H1 (cell line): ENCODE results near the gene SUCNR1. TPM values are rescaled to one million over a fixed set of nuclear protein-coding genes. Genes with fewer than 3 reads are reported as not detected.

ENCODE experiments used
- CTCF ChIA-PET: fragments of 300-600 bp; sonication (Branson Sonifier 250); formaldehyde crosslinking; loops from one replicate; lab custom pipeline; 2021; ENCODE audit not compliant: partially characterized antibody; lab: Charles Lee
- POLR2A ChIA-PET: fragments of 300-600 bp; sonication (Branson Sonifier 250); formaldehyde crosslinking; loops from one replicate; lab custom pipeline; 2021; ENCODE audit warnings: inconsistent platforms; ENCODE audit not compliant: partially characterized antibody; lab: Charles Lee
- DNase-seq, 2 experiments: peaks; one replicate each; pipeline versions ENCODE4 v3.0.0 to v3.0.0-alpha.2; 2010 to 2022; ENCODE audit warnings: low spot score in 2 of 2, low read depth in 1 of 2, mixed read lengths in 1 of 2
- FAIRE-seq: peaks from 2 replicates; lab custom pipeline; 2011; peaks lifted over from hg19 to GRCh38; lab: Jason Lieb, UNC
- H2AFZ ChIP-seq: 2 replicates; pipeline ENCODE4 v1.8.1; 2012; ENCODE audit warnings: low read length, inconsistent platforms
- H2AK5ac ChIP-seq: 2 replicates; pipeline ENCODE4 v1.6.1; 2013; ENCODE audit warnings: low read depth, low read length
- H2BK120ac ChIP-seq: replicated peaks from 2 replicates; pipeline ENCODE3; 2013; ENCODE audit warnings: low read depth, low read length, inconsistent platforms
- H2BK12ac ChIP-seq: 2 replicates; pipeline ENCODE4 v1.6.1; 2013; ENCODE audit warnings: low read depth, low read length
- H2BK15ac ChIP-seq: 2 replicates; pipeline ENCODE4 v1.6.1; 2013; ENCODE audit warnings: low read length
- H2BK20ac ChIP-seq: 2 replicates; pipeline ENCODE4 v1.6.1; 2013; ENCODE audit warnings: low read length
- H2BK5ac ChIP-seq: 2 replicates; pipeline ENCODE4 v1.6.1; 2013; ENCODE audit warnings: low read depth, low read length
- H3K14ac ChIP-seq: 2 replicates; pipeline ENCODE4 v1.6.1; 2013; ENCODE audit warnings: inconsistent platforms; ENCODE audit not compliant: insufficient read length
- H3K18ac ChIP-seq: 2 replicates; pipeline ENCODE4 v1.6.1; 2013; ENCODE audit warnings: low read length; ENCODE audit errors: extremely low read depth
- H3K23ac ChIP-seq: 2 replicates; pipeline ENCODE4 v1.6.1; 2013; ENCODE audit warnings: inconsistent platforms; ENCODE audit not compliant: insufficient read length
- H3K23me2 ChIP-seq: 2 replicates; pipeline ENCODE4 v1.6.1; 2013; ENCODE audit warnings: low read depth, low read length
- H3K27ac ChIP-seq: 2 replicates; pipeline ENCODE4 v1.6.1; 2011; ENCODE audit warnings: low read depth, low read length, inconsistent platforms
- H3K27me3 ChIP-seq, 4 experiments: replicated peaks in 1 of 4; 1 replicate in 1 of 4; 2 replicates in 3 of 4; pipeline versions ENCODE4 v1.6.1 to v1.8.1; 2011 to 2013; ENCODE audit warnings: low read length in 3 of 4, mild to moderate bottlenecking in 3 of 4, inconsistent platforms in 2 of 4, mixed read lengths in 2 of 4, moderate library complexity in 1 of 4; ENCODE audit not compliant: control insufficient read depth in 3 of 4, insufficient read depth in 3 of 4; ENCODE audit errors: extremely low read depth in 1 of 4
- H3K36me3 ChIP-seq, 4 experiments: 2 replicates each; pipeline versions ENCODE4 v1.6.1 to v1.8.1; 2011 to 2013; ENCODE audit warnings: mild to moderate bottlenecking in 4 of 4, low read length in 3 of 4, moderate library complexity in 2 of 4, control low read depth in 1 of 4, inconsistent platforms in 1 of 4; ENCODE audit not compliant: insufficient read depth in 4 of 4, control insufficient read depth in 2 of 4
- H3K4ac ChIP-seq: replicated peaks from 2 replicates; pipeline ENCODE3; 2013; ENCODE audit warnings: low read length, low read depth, mixed read lengths, inconsistent platforms; ENCODE audit not compliant: insufficient read length
- H3K4me1 ChIP-seq, 4 experiments: replicated peaks in 1 of 4; 1 replicate in 1 of 4; 2 replicates in 3 of 4; pipeline versions ENCODE4 v1.6.1 to v1.8.1; 2011 to 2013; ENCODE audit warnings: low read length in 3 of 4, inconsistent platforms in 2 of 4, mixed read lengths in 1 of 4; ENCODE audit not compliant: insufficient read depth in 4 of 4, control insufficient read depth in 3 of 4
- H3K4me2 ChIP-seq, 2 experiments: 2 replicates each; pipeline versions ENCODE4 v1.6.1 to v1.8.1; 2011 to 2013; ENCODE audit warnings: low read depth in 2 of 2, low read length in 2 of 2, control low read depth in 1 of 2, inconsistent platforms in 1 of 2, mild to moderate bottlenecking in 1 of 2; ENCODE audit not compliant: insufficient read depth in 1 of 2
- H3K4me3 ChIP-seq, 4 experiments: fragments of 200-600, 300-600 bp in 1 of 4; sonication (generic), shearing (Covaris generic), sonication (Bioruptor Twin) in 1 of 4; 2 replicates each; pipeline versions ENCODE4 v1.5.1 to v1.8.1; 2011 to 2016; ENCODE audit warnings: low read length in 4 of 4, low read depth in 3 of 4, control low read depth in 2 of 4, inconsistent platforms in 2 of 4, mild to moderate bottlenecking in 2 of 4, mixed read lengths in 1 of 4, moderate library complexity in 1 of 4; ENCODE audit not compliant: insufficient read depth in 2 of 4; ENCODE audit errors: extremely low read depth in 1 of 4
- H3K56ac ChIP-seq: replicated peaks from 2 replicates; pipeline ENCODE3; 2013; ENCODE audit warnings: low read depth, mild to moderate bottlenecking, mixed read lengths, low read length, inconsistent platforms; ENCODE audit not compliant: insufficient read length
- H3K79me1 ChIP-seq: 2 replicates; pipeline ENCODE4 v1.6.1; 2013; ENCODE audit warnings: low read depth, low read length, control low read depth
- H3K79me2 ChIP-seq, 2 experiments: 2 replicates each; pipeline versions ENCODE4 v1.6.1 to v1.8.1; 2012 to 2013; ENCODE audit warnings: low read length in 2 of 2, mild to moderate bottlenecking in 2 of 2, inconsistent platforms in 1 of 2; ENCODE audit not compliant: insufficient read depth in 2 of 2, control insufficient read depth in 1 of 2
- H3K9ac ChIP-seq, 4 experiments: replicated peaks in 1 of 4; 1 replicate in 1 of 4; 2 replicates in 3 of 4; pipeline versions ENCODE4 v1.6.1 to v1.8.1; 2011 to 2013; ENCODE audit warnings: low read depth in 3 of 4, low read length in 3 of 4, control low read depth in 2 of 4, mild to moderate bottlenecking in 2 of 4, moderate library complexity in 2 of 4, inconsistent platforms in 1 of 4; ENCODE audit errors: extremely low read depth in 1 of 4
- H3K9me3 ChIP-seq, 2 experiments: 2 replicates each; pipeline versions ENCODE4 v1.6.1 to v1.8.1; 2012 to 2013; ENCODE audit warnings: mild to moderate bottlenecking in 2 of 2, moderate library complexity in 2 of 2, control low read depth in 1 of 2, inconsistent platforms in 1 of 2, low read depth in 1 of 2, low read length in 1 of 2, mixed read lengths in 1 of 2; ENCODE audit not compliant: insufficient read depth in 2 of 2
- H4K20me1 ChIP-seq, 2 experiments: replicated peaks in 1 of 2; 2 replicates each; pipeline versions ENCODE3 to v1.8.1; 2011 to 2013; ENCODE audit warnings: inconsistent platforms in 2 of 2, low read length in 2 of 2, mild to moderate bottlenecking in 1 of 2; ENCODE audit not compliant: insufficient read depth in 2 of 2, control insufficient read depth in 1 of 2
- H4K5ac ChIP-seq: 2 replicates; pipeline ENCODE4 v1.6.1; 2013; ENCODE audit warnings: low read length, low read depth, mixed read lengths, inconsistent platforms; ENCODE audit not compliant: insufficient read length
- H4K8ac ChIP-seq: 2 replicates; pipeline ENCODE4 v1.8.0; 2013; ENCODE audit warnings: mild to moderate bottlenecking, moderate library complexity, low read length, inconsistent platforms; ENCODE audit not compliant: insufficient read depth; ENCODE audit errors: extremely low read depth
- H4K91ac ChIP-seq: replicated peaks from 2 replicates; pipeline ENCODE3; 2013; ENCODE audit warnings: low read length, mixed read lengths, inconsistent platforms; ENCODE audit not compliant: insufficient read length
- BACH1 ChIP-seq: IDR thresholded peaks from 2 replicates; pipeline ENCODE4 v1.6.1; 2012; ENCODE audit warnings: low read length, improper control_type of control experiment
- BCL11A ChIP-seq, 2 experiments: IDR thresholded peaks; one replicate each; pipeline ENCODE4 v1.6.1; 2011; ENCODE audit warnings: low read depth in 2 of 2, low read length in 2 of 2, mild to moderate bottlenecking in 2 of 2
- BRCA1 ChIP-seq: IDR thresholded peaks from 2 replicates; pipeline ENCODE4 v1.6.1; 2012; ENCODE audit warnings: low read depth, low read length, improper control_type of control experiment
- CTBP2 ChIP-seq: IDR thresholded peaks from 2 replicates; pipeline ENCODE4 v1.7.0; 2011; ENCODE audit warnings: borderline replicate concordance, mild to moderate bottlenecking, moderate library complexity, mixed read lengths, low read length; ENCODE audit not compliant: insufficient read depth, insufficient read length
- EP300 ChIP-seq, 2 experiments: IDR thresholded peaks; 1 replicate in 1 of 2; 2 replicates in 1 of 2; pipeline ENCODE4 v1.6.1; 2011 to 2012; ENCODE audit warnings: low read depth in 2 of 2, low read length in 2 of 2, mild to moderate bottlenecking in 2 of 2, borderline replicate concordance in 1 of 2, inconsistent platforms in 1 of 2, moderate library complexity in 1 of 2
- KDM1A ChIP-seq: fragments of 200-600, 300-600 bp; sonication (generic); IDR thresholded peaks from 2 replicates; pipeline ENCODE4 v1.7.1; 2016; ENCODE audit warnings: mild to moderate bottlenecking, low read length, borderline replicate concordance
- PHF8 ChIP-seq: fragments of 200-600 bp; sonication (generic); conservative IDR thresholded peaks from 2 replicates; pipeline ENCODE4 v1.7.1; 2012; ENCODE audit warnings: low read depth, mild to moderate bottlenecking, inconsistent platforms, low read length, moderate library complexity
- RAD21 ChIP-seq, 2 experiments: IDR thresholded peaks in 1 of 2; conservative IDR thresholded peaks in 1 of 2; 2 replicates each; pipeline ENCODE4 v1.6.1; 2011; ENCODE audit warnings: low read depth in 2 of 2, low read length in 2 of 2, improper control_type of control experiment in 1 of 2, inconsistent platforms in 1 of 2, mild to moderate bottlenecking in 1 of 2, moderate library complexity in 1 of 2
- RBBP5 ChIP-seq: IDR thresholded peaks from 2 replicates; pipeline ENCODE4 v1.7.1; 2012; ENCODE audit warnings: low read depth, mild to moderate bottlenecking, inconsistent platforms, low read length, moderate library complexity, borderline replicate concordance
- RXRA ChIP-seq: IDR thresholded peaks from 2 replicates; pipeline ENCODE4 v1.6.1; 2011; ENCODE audit warnings: low read depth, mild to moderate bottlenecking, low read length, moderate library complexity; ENCODE audit not compliant: insufficient read depth
- SIX5 ChIP-seq: IDR thresholded peaks from 2 replicates; pipeline ENCODE4 v1.6.1; 2011; ENCODE audit warnings: mild to moderate bottlenecking, low read depth, low read length
- SP1 ChIP-seq: IDR thresholded peaks from 2 replicates; pipeline ENCODE4 v1.6.1; 2011; ENCODE audit warnings: low read depth, low read length
- SUZ12 ChIP-seq: fragments of 200-600 bp; sonication (generic); IDR thresholded peaks from 2 replicates; pipeline ENCODE4 v1.6.1; 2012; ENCODE audit warnings: mild to moderate bottlenecking, inconsistent platforms, low read length, moderate library complexity, mixed read lengths
- YY1 ChIP-seq: IDR thresholded peaks from 2 replicates; pipeline ENCODE4 v1.6.1; 2011; ENCODE audit warnings: low read depth, mild to moderate bottlenecking, low read length
- WGBS, 2 experiments: shearing (Covaris generic) in 1 of 2; methylation state at CpG; one replicate each; pipeline versions ENCODE4 v1.1.6 to v1.1.7; 2013 to 2015; ENCODE audit warnings: low lambda C conversion rate in 2 of 2, mixed read lengths in 2 of 2, inconsistent platforms in 1 of 2, low coverage in 1 of 2, missing lambda C conversion rate in 1 of 2; ENCODE audit not compliant: insufficient replicate concordance in 2 of 2, insufficient coverage in 1 of 2, insufficient read length in 1 of 2; ENCODE audit errors: extremely low coverage in 1 of 2, missing lambda C conversion rate in 1 of 2; 5-methylcytosine and 5-hydroxymethylcytosine counted together
- polyA plus RNA-seq, 7 experiments: library from polyadenylated mRNA; depleted of rRNA in 3 of 7; stranded (reverse) in 5 of 7; unstranded in 2 of 7; fragments of >200 nt in 5 of 7; fragments of 200-250 nt in 2 of 7; gene quantifications; 1 replicate in 5 of 7; 2 replicates in 1 of 7; 4 replicates in 1 of 7; pipeline versions ENCODE4 v1.2.1 to v1.2.3, GENCODE V29; 2011 to 2013; ENCODE audit warnings: missing spikeins in 2 of 7, mixed read lengths in 2 of 7
- total RNA-seq: library from RNA; stranded (reverse); fragmentation: NEBNext Ultra II Directional; extraction: Animal tissue kit (Norgen Biotek cat#: 25700); gene quantifications from 2 replicates; pipeline ENCODE4 v1.2.1, GENCODE V29; 2021

The SUCNR1 gene
- total and polyA plus RNA-seq, 2 of the 8 experiments (the other 6 are each of a cell fraction or from before 2014, with no cell fraction given) = not detected

DNA sequence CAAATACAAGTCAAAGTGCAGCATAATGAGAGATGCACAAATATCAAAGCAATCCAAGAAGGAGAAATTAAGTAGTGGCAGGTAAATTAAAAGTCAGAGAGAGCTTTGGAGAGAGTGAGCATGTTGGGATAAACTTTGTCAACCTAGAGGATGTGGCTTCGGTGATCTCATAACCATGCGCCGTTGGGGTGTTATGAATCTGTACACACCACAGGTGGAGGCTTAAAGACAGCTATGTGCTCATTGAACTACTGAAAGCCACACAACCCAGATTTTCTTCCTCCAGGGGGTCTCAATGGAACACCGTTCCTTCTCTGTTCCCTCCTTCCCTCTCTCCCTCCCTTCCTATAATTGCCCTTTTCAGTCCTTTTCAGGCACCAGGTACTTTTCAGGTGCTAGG, 52.0 kb downstream of the SUCNR1 start:
- no peak for FAIRE-seq
- ChIA-PET POLR2A (no interaction called here), CTCF (interaction anchor here (1.1 kb wide), 2 partner anchors 22 to 125 kb away, joined by 4 read pairs; no protein-coding TSS in a partner anchor)
- no peak overlapping the region for H3K27ac ChIP-seq
- no peaks in the 10 kb centered on the region for H3K4me1 ChIP-seq
- no peaks in the 10 kb centered on the region for H3K36me3 ChIP-seq
- no peak overlapping the region for H3K4ac ChIP-seq
- H4K5ac ChIP-seq = no peak overlapping the region
- no peak overlapping the region for H2BK120ac ChIP-seq
- H4K91ac ChIP-seq = no peak overlapping the region
- H2BK12ac ChIP-seq = no peak overlapping the region
- H3K23ac ChIP-seq = no peak overlapping the region
- H3K79me2 ChIP-seq = no peaks in the 10 kb centered on the region
- H2BK20ac ChIP-seq = no peak overlapping the region
- no peak overlapping the region for H3K4me2 ChIP-seq
- no peaks in the 10 kb centered on the region for H3K79me1 ChIP-seq
- H3K23me2 ChIP-seq = no peaks in the 10 kb centered on the region
- no peak overlapping the region for H2BK5ac ChIP-seq
- H4K20me1 ChIP-seq = no peaks in the 10 kb centered on the region
- DNase-seq = no peak
- no peak overlapping the region for H2AK5ac ChIP-seq
- H3K14ac ChIP-seq = no peak overlapping the region
- H3K18ac ChIP-seq = no peak overlapping the region
- no peak overlapping the region for H2AFZ ChIP-seq
- H3K56ac ChIP-seq = no peak overlapping the region
- 90% methylated on average over 4 of the region's 4 CpGs; no CpG with 5 or more reads in 1 of the 2 experiments for WGBS, 2 experiments
- H3K27me3 ChIP-seq = no peaks in the 10 kb centered on the region
- H2BK15ac ChIP-seq = no peak overlapping the region
- no peak overlapping the region for H3K9ac ChIP-seq
- H3K9me3 ChIP-seq = no peaks in the 10 kb centered on the region; a peak in 1 of 4 replicates
- H4K8ac ChIP-seq = no peak overlapping the region
- H3K4me3 ChIP-seq = no peak overlapping the region
- no peak for TF ChIP-seq CTBP2
- TF ChIP-seq BRCA1 = no peak
- TF ChIP-seq RAD21 (IDR thresholded peaks at IDR 0.05 in 1 of 2, conservative IDR thresholded peaks at IDR 0.05 in 1 of 2; ENCODE audit: low read depth in 2 of 2, low read length in 2 of 2) = no peak
- no peak for TF ChIP-seq RXRA
- no peak for TF ChIP-seq EP300 (IDR thresholded peaks at IDR 0.05; ENCODE audit: borderline replicate concordance in 1 of 2, low read depth in 2 of 2, low read length in 2 of 2)
- no peak for TF ChIP-seq SIX5
- TF ChIP-seq BACH1 = no peak
- TF ChIP-seq RBBP5 = no peak
- TF ChIP-seq SUZ12 = no peak
- no peak for TF ChIP-seq PHF8
- no peak for TF ChIP-seq BCL11A (IDR thresholded peaks at IDR 0.05; ENCODE audit: low read depth in 2 of 2, low read length in 2 of 2)
- no peak for TF ChIP-seq YY1
- TF ChIP-seq KDM1A = no peak
- no peak for TF ChIP-seq SP1
